Ovary (tissue), 9 donors: Measurements from ENCODE around the gene GRID1. TPM values are rescaled to one million over a fixed set of nuclear protein-coding genes. Genes with fewer than 3 reads are reported as not detected.

Source experiments
- DNase-seq, 5 donors: peaks; one replicate each; pipeline ENCODE4 v3.0.0-alpha.2; 2019 to 2020
- H3K27ac ChIP-seq, 2 donors: fragments of 200-600 bp; one replicate each; pipeline versions ENCODE4 v1.5.1 to v1.8.0; 2019 to 2022
- H3K27me3 ChIP-seq: fragments of 200-600 bp; one replicate; pipeline ENCODE4 v1.8.0; 2022
- H3K36me3 ChIP-seq: fragments of 200-600 bp; sonication (generic); one replicate; pipeline ENCODE4 v1.5.1; 2019
- H3K4me1 ChIP-seq: one replicate; pipeline ENCODE4 v1.8.1; 2013; ENCODE audit warnings: mild to moderate bottlenecking, moderate library complexity; ENCODE audit not compliant: insufficient read depth
- H3K4me3 ChIP-seq: fragments of 200-600 bp; sonication (generic); one replicate; pipeline ENCODE4 v1.5.1; 2017
- H3K9me3 ChIP-seq, 2 donors: fragments of 200-600 bp in 1 of 2; sonication (generic) in 1 of 2; one replicate each; pipeline versions ENCODE4 v1.5.1 to v1.8.1; 2013 to 2019; ENCODE audit warnings: mild to moderate bottlenecking in 1 of 2, moderate library complexity in 1 of 2
- EP300 ChIP-seq: sonication (generic); formaldehyde crosslinking; IDR thresholded peaks from one replicate; pipeline ENCODE4 v1.6.1; 2017; ENCODE audit warnings: antibody characterized with exemption
- POLR2A ChIP-seq: fragments of 450-650 bp; IDR thresholded peaks from one replicate; pipeline ENCODE4 v1.6.1; 2017; ENCODE audit warnings: antibody characterized with exemption, mild to moderate bottlenecking, moderate library complexity
- WGBS, 3 donors: extraction: QIAGEN DNeasy Blood & Tissue Kit in 1 of 3; methylation state at CpG; one replicate each; pipeline versions ENCODE4 v1.1.5 to v1.1.7; 2013 to 2017; 5-methylcytosine and 5-hydroxymethylcytosine counted together
- intact Hi-C, 4 donors: fragments of 100-400 bp; cut with DNase I; formaldehyde crosslinking; loops; one replicate each; pipeline versions ENCODE4 v1.11.0 to v1.15.1; 2022 to 2023
- polyA plus RNA-seq, 2 donors: library from polyadenylated mRNA; stranded (reverse); fragments of 200-250 nt in 1 of 2; fragments of 350-450 nt in 1 of 2; fragmentation: Illumina TruSeq in 1 of 2; extraction: RNeasy Lipid Tissue Mini Kit (QIAGEN cat#74804) in 1 of 2; gene quantifications; one replicate each; pipeline ENCODE4 v1.2.3, GENCODE V29; 2013 to 2014
- total RNA-seq, 7 donors: library from RNA; depleted of rRNA in 2 of 7; stranded (reverse); fragments of >200 nt in 2 of 7; fragmentation: NEBNext Ultra II Directional in 3 of 7; extraction: Animal tissue kit (Norgen Biotek cat#: 25700) in 3 of 7; gene quantifications; one replicate each; pipeline versions ENCODE4 v1.1.0 to v1.2.4, GENCODE V29; 2016 to 2023
- TF ChIP-seq, protein P1 (sequence below), 3 donors: fragments of 450-650 bp in 2 of 3; fragments of 200-600 bp in 1 of 3; IDR thresholded peaks; one replicate each; pipeline versions ENCODE4 v1.5.1 to v1.8.0; 2016 to 2022; ENCODE audit warnings: antibody characterized with exemption in 3 of 3, mild to moderate bottlenecking in 1 of 3
- donor health status: DM: no; HTN: no; CAD: no; lungs with moderate emphysema.
- donor health status: DM: no; HTN: no; CAD: no.
- donor health status: Bipolar disorder and iron deficiency.
- donor health status: DM: yes; HTN: yes; CAD: no.
- donor health status: DM: no; HTN: no; CAD: no.
- donor health status: DM: yes; HTN: yes; CAD: no.

GRID1 gene
- total and polyA plus RNA-seq, 9 donors = 0.57 to 6.2 (median 1.8) TPM

DNA sequence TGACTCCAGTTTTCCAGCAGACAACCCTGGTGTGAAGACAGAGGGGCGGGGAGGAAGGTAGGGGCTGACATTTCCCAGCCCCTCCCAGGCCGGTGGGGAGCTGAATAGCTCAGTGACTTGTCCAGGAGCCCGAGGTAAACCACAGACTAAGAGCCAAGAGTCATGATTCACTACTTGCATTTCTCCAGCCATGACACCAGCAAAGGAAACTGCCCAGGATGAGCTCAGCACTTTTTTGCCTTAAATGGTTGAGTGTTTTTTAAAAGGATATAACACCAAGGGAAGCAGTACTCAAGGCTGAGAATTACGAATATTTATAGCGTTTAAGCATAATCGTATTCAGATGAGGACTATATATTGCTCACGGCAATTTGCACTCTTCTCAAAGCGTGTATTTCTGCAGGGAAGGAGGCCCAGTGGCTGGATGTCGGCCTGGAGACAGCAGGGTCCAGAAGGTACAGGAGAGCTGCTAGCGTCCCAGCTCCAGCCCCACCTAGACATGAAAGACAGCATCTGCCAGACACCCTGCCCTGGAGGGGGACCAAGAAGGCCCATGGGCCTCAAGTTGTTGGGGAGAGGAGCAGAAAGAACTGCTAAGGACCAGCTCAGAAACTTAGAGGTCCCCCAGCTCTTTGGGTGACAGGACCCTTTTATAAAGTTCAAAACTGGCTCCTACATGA lies 141.4 kb downstream of the GRID1 start:
- TF ChIP-seq POLR2A = no peak
- TF ChIP-seq, protein P1, sequence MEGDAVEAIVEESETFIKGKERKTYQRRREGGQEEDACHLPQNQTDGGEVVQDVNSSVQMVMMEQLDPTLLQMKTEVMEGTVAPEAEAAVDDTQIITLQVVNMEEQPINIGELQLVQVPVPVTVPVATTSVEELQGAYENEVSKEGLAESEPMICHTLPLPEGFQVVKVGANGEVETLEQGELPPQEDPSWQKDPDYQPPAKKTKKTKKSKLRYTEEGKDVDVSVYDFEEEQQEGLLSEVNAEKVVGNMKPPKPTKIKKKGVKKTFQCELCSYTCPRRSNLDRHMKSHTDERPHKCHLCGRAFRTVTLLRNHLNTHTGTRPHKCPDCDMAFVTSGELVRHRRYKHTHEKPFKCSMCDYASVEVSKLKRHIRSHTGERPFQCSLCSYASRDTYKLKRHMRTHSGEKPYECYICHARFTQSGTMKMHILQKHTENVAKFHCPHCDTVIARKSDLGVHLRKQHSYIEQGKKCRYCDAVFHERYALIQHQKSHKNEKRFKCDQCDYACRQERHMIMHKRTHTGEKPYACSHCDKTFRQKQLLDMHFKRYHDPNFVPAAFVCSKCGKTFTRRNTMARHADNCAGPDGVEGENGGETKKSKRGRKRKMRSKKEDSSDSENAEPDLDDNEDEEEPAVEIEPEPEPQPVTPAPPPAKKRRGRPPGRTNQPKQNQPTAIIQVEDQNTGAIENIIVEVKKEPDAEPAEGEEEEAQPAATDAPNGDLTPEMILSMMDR (IDR thresholded peaks at IDR 0.05) = no peak
- no peak for TF ChIP-seq EP300
- Histone ChIP-seq H3K27ac (no peak overlapping the region), H3K4me3 (no peak overlapping the region), H3K4me1 (no peaks in the 10 kb centered on the region), H3K36me3 (no peaks in the 10 kb centered on the region), H3K9me3 (no peaks in the 10 kb centered on the region), H3K27me3 (no peaks in the 10 kb centered on the region)
- intact Hi-C loops = no loop called here
- 51 to 60% (median 58%) methylated on average over 10 of the region's 10 CpGs for WGBS, 3 donors
- DNase-seq = no peak

DNA sequence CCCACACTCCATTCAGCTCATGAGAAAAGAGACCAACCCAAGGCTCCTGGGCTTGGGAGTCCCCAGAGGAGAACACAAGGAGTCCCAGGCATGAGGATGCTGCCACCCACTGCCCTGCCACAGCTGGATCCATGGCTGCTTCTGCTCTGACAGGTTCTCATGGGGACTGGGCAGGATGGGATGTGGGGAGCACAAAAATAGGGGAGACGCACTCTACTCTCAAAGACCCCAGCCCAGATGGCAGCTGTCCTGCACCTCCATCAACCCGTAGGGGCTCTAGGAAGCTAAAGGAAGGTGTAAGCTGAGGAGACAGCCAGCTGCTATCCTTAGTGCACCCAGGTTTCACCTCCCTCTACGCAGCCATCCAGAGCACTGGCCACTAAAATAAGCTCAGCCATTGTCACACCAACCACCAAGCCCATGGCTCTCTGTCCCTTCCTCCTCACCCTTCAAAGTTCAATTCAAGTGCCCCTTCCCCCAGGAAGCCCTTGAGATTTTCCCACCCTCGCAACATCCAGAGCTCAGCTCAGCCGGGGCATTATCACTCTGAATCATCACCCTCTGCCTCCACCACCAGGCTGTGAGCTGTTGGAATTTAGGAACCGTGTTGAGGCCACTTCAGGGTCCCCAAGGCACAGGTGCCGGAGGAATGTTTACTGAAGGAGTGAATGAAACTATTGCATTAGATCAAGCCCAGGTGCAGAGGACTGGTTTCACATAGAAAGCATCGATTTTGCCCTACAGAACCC lies 142.1 kb downstream of the GRID1 start:
- Histone ChIP-seq H3K27me3 (no peaks in the 10 kb centered on the region), H3K36me3 (no peaks in the 10 kb centered on the region), H3K4me3 (no peak overlapping the region), H3K27ac (no peak overlapping the region), H3K4me1 (no peaks in the 10 kb centered on the region), H3K9me3 (no peaks in the 10 kb centered on the region)
- DNase-seq = no peak
- 66 to 73% (median 69%) methylated on average over 8 of the region's 8 CpGs for WGBS, 3 donors
- TF ChIP-seq, protein P1 (IDR thresholded peaks at IDR 0.05) = no peak
- TF ChIP-seq EP300 = no peak
- TF ChIP-seq POLR2A = no peak
- intact Hi-C loops = no loop called here

DNA sequence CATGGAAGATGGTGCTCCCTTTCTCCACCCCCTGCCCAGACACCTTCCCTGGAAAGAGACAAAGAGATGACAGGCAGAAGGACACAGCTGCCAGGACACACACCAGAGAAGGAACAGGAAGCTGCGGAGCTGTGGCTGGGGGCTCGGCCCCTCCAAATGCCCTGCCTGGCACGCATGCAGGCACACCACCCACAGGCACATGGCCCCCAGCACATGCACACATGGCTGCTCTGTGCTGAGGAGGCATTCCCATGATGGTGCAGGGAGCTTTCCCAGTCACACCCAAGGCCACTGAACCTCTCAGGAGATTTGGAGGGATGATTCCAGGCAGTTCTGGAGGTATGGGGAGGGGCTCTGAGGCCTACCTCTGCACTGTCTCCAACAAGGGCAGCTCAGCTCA lies 143.3 kb downstream of the GRID1 start:
- Histone ChIP-seq H3K4me3 (no peak overlapping the region), H3K27me3 (no peaks in the 10 kb centered on the region), H3K27ac (no peak overlapping the region), H3K4me1 (no peaks in the 10 kb centered on the region), H3K9me3 (no peaks in the 10 kb centered on the region), H3K36me3 (no peaks in the 10 kb centered on the region)
- WGBS, 3 donors = 79 to 92% (median 87%) methylated on average over 3 of the region's 3 CpGs
- intact Hi-C loops = no loop called here
- TF ChIP-seq, protein P1 (IDR thresholded peaks at IDR 0.05) = no peak
- TF ChIP-seq EP300 = no peak
- no peak for TF ChIP-seq POLR2A
- no peak for DNase-seq

DNA sequence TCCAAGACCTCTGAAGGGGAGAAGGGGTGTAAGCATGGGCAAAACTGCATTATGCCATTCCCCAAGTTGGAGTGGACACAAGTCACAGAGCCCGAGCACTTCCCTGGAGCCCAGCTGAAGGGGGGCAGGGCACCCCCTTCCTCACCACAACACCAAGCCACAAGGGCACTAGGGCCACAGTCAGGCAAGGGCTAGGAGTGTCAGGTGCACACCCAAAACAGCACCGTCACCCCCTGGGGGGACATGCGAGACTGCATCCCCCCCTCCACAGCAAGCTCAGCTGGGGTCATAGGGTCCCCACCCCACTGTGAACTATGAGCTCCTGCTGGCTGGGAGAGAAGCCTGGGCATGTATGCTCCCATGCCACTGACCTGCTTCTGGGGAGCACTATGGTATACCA lies 143.9 kb downstream of the GRID1 start:
- no peak for DNase-seq
- intact Hi-C loops = no loop called here
- WGBS, 3 donors = 75 to 85% (median 81%) methylated on average over 3 of the region's 3 CpGs
- Histone ChIP-seq H3K27me3 (no peaks in the 10 kb centered on the region), H3K36me3 (no peaks in the 10 kb centered on the region), H3K4me1 (no peaks in the 10 kb centered on the region), H3K27ac (no peak overlapping the region), H3K4me3 (no peak overlapping the region), H3K9me3 (no peaks in the 10 kb centered on the region)
- TF ChIP-seq EP300 (no peak), POLR2A (no peak)
- TF ChIP-seq, protein P1 (IDR thresholded peaks at IDR 0.05) = no peak
